Nephron (organoid): ENCODE results near the gene COL6A3.

Source experiments
- H3K27ac Mint-ChIP-seq, 3 experiments: 2 replicates each; pipeline ENCODE4 v1.8.0; 2020; ENCODE audit warnings: mixed read lengths in 3 of 3, mild to moderate bottlenecking in 2 of 3, moderate library complexity in 1 of 3
- H3K27me3 Mint-ChIP-seq: 2 replicates; pipeline ENCODE4 v1.8.0; 2021; ENCODE audit warnings: low read depth, mild to moderate bottlenecking, moderate library complexity, mixed read lengths
- H3K36me3 Mint-ChIP-seq: 2 replicates; pipeline ENCODE4 v1.8.0; 2020; ENCODE audit warnings: low read depth, mixed read lengths
- H3K4me1 Mint-ChIP-seq: 2 replicates; pipeline ENCODE4 v1.8.0; 2020; ENCODE audit warnings: mixed read lengths
- H3K4me3 Mint-ChIP-seq, 3 experiments: 2 replicates each; pipeline ENCODE4 v1.8.0; 2020; ENCODE audit warnings: mild to moderate bottlenecking in 3 of 3, mixed read lengths in 3 of 3, moderate library complexity in 2 of 3
- H3K9me3 Mint-ChIP-seq: 2 replicates; pipeline ENCODE4 v1.8.0; 2020; ENCODE audit warnings: mixed read lengths
- TF ChIP-seq, protein P1 (sequence below), 3 experiments: fragments of 200-600 bp; sonication (generic); IDR thresholded peaks; one replicate each; pipeline ENCODE4 v1.5.0; 2021; ENCODE audit warnings: antibody characterized with exemption in 3 of 3; ENCODE audit not compliant: unreplicated experiment in 3 of 3

COL6A3 gene

GRCh38 chr2:237361194-237362004 lies 52.6 kb downstream of the COL6A3 start:
- H3K4me3 Mint-ChIP-seq, result no peak overlapping the region
- peaks cover 16% of the 10 kb centered on the region for H3K4me1 Mint-ChIP-seq
- peaks cover 85% of the 10 kb centered on the region for H3K36me3 Mint-ChIP-seq
- H3K9me3 Mint-ChIP-seq, result no peaks in the 10 kb centered on the region
- TF ChIP-seq, protein P1, sequence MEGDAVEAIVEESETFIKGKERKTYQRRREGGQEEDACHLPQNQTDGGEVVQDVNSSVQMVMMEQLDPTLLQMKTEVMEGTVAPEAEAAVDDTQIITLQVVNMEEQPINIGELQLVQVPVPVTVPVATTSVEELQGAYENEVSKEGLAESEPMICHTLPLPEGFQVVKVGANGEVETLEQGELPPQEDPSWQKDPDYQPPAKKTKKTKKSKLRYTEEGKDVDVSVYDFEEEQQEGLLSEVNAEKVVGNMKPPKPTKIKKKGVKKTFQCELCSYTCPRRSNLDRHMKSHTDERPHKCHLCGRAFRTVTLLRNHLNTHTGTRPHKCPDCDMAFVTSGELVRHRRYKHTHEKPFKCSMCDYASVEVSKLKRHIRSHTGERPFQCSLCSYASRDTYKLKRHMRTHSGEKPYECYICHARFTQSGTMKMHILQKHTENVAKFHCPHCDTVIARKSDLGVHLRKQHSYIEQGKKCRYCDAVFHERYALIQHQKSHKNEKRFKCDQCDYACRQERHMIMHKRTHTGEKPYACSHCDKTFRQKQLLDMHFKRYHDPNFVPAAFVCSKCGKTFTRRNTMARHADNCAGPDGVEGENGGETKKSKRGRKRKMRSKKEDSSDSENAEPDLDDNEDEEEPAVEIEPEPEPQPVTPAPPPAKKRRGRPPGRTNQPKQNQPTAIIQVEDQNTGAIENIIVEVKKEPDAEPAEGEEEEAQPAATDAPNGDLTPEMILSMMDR (IDR thresholded peaks at IDR 0.05; ENCODE audit: unreplicated experiment in 3 of 3), result no peak
- H3K27me3 Mint-ChIP-seq, result peaks cover 3% of the 10 kb centered on the region
- peak overlapping the region in 2 of 3 experiments; percentile 38 to 53 for H3K27ac Mint-ChIP-seq

DNA sequence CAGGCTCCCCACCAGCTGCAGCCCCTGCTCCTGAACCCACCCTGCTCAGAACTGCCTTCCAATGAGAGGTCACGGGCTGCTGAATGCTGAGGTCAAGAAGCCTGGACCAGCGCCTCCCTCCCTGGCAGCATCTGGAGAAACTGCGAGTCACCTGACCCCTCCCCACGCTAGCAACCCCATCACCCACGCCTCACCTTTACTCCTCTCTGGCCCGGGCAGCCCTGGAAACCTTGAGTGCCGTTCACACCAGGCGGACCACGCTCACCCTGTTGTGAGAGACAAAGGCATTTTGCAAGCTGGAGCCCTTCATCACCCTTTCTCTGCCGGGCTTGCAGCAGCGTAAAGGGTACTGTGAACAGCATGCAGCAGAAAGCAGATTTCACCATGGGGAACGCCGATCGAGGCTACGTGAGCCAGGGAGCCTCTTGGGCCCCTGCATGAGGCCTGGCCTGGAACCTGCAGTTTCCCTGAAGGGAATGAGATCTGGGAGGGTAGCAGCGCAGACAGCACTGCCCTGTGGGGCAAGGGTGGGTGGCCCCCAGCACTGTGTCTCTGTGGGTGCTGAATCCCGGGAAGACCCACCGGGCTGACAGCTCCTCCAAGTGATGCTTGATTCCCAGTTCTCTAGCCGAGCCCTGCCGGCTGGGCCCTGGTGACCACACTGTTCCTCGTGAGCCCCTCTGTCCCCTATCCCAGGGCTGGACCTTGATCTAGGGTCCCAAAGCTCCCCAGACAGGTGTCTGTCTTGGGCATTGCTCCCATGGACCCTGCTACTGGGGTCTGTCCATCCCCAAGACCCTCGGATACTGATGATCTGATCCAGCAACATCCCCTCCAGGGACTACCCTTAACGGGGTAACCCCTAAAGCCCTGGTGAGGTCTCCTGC lies 53.8 kb downstream of the COL6A3 start:
- peaks cover 19% of the 10 kb centered on the region for H3K4me1 Mint-ChIP-seq
- H3K27me3 Mint-ChIP-seq, result peaks cover 3% of the 10 kb centered on the region
- H3K9me3 Mint-ChIP-seq, result no peaks in the 10 kb centered on the region
- peak overlapping the region in 1 of 3 experiments; percentile 21 for H3K27ac Mint-ChIP-seq
- peaks cover 77% of the 10 kb centered on the region for H3K36me3 Mint-ChIP-seq
- TF ChIP-seq, protein P1 (IDR thresholded peaks at IDR 0.05; ENCODE audit: unreplicated experiment in 3 of 3), result no peak
- H3K4me3 Mint-ChIP-seq, result no peak overlapping the region

DNA sequence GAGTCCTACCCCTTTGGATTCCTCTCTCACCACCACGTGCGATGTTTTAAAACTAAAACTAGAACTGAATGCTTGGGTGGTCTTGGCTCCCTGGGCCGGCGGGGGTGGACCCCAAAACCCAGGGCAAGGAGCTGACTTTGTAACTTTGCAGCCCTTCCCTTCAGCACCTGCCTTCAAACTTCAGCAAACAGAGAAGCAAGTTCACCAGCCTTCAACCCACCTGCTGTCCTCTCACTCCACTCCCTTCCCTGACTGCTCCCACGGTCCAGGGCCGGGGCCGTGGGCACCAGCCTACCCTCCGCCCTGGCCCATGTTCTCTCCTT lies 54.5 kb downstream of the COL6A3 start:
- no peaks in the 10 kb centered on the region for H3K9me3 Mint-ChIP-seq
- peaks cover 3% of the 10 kb centered on the region for H3K27me3 Mint-ChIP-seq
- H3K27ac Mint-ChIP-seq, result peak overlapping the region in 1 of 3 experiments; percentile 21
- TF ChIP-seq, protein P1 (IDR thresholded peaks at IDR 0.05; ENCODE audit: unreplicated experiment in 3 of 3), result no peak
- H3K4me3 Mint-ChIP-seq, result no peak overlapping the region
- peaks cover 26% of the 10 kb centered on the region for H3K4me1 Mint-ChIP-seq
- peaks cover 77% of the 10 kb centered on the region for H3K36me3 Mint-ChIP-seq

- H3K9me3 Mint-ChIP-seq, result no peaks in the 10 kb centered on the region
- peaks cover 3% of the 10 kb centered on the region for H3K27me3 Mint-ChIP-seq
- peaks cover 76% of the 10 kb centered on the region for H3K36me3 Mint-ChIP-seq
- H3K4me1 Mint-ChIP-seq, result peaks cover 30% of the 10 kb centered on the region
- no peak overlapping the region for H3K27ac Mint-ChIP-seq
- TF ChIP-seq, protein P1 (IDR thresholded peaks at IDR 0.05; ENCODE audit: unreplicated experiment in 3 of 3), result no peak
- H3K4me3 Mint-ChIP-seq, result no peak overlapping the region
These were observed 55.0 kb downstream of the COL6A3 start for GRCh38 chr2:237358721-237359517.

GRCh38 chr2:237355701-237356100 lies 58.3 kb downstream of the COL6A3 start:
- TF ChIP-seq, protein P1 (IDR thresholded peaks at IDR 0.05; ENCODE audit: unreplicated experiment in 3 of 3), result no peak
- H3K36me3 Mint-ChIP-seq, result peaks cover 64% of the 10 kb centered on the region
- peaks cover 28% of the 10 kb centered on the region for H3K4me1 Mint-ChIP-seq

More at GRCh38 chr2:237355701-237356100, 58.3 kb downstream of the COL6A3 start:
- Mint-ChIP-seq H3K27me3 (peaks cover 3% of the 10 kb centered on the region), H3K27ac (peak overlapping the region in 1 of 3 experiments; percentile 50), H3K9me3 (no peaks in the 10 kb centered on the region), H3K4me3 (no peak overlapping the region)
